Upper lobe of left lung (tissue), 6 donors: ENCODE measurements around the gene CUX1. TPM values are rescaled to one million over a fixed set of nuclear protein-coding genes. Genes with fewer than 3 reads are reported as not detected.

Source experiments
- ATAC-seq, 2 donors: fragments of 200-7000 bp; cut with Tn5 transposase; one replicate each; pipeline ENCODE4 v1.9.1; 2022; ENCODE audit warnings: mild to moderate bottlenecking in 2 of 2, moderate library complexity in 2 of 2; ENCODE audit not compliant: low FRiP score in 2 of 2
- DNase-seq, 2 donors: peaks; one replicate each; pipeline ENCODE4 v3.0.0-alpha.2; 2019 to 2020
- H3K27ac ChIP-seq, 4 donors: fragments of 200-600 bp; sonication (generic); one replicate each; pipeline ENCODE4 v1.5.1; 2016 to 2019
- H3K27me3 ChIP-seq, 4 donors: fragments of 200-600 bp; sonication (generic); one replicate each; pipeline ENCODE4 v1.5.1; 2017 to 2019
- H3K36me3 ChIP-seq, 4 donors: fragments of 200-600 bp; sonication (generic); one replicate each; pipeline ENCODE4 v1.5.1; 2016 to 2019
- H3K4me1 ChIP-seq, 4 donors: fragments of 200-600 bp; sonication (generic); one replicate each; pipeline ENCODE4 v1.5.1; 2018 to 2019
- H3K4me3 ChIP-seq, 4 donors: fragments of 200-600 bp; sonication (generic); one replicate each; pipeline ENCODE4 v1.5.1; 2017 to 2019; ENCODE audit warnings: mild to moderate bottlenecking in 2 of 4, moderate library complexity in 1 of 4
- H3K9me3 ChIP-seq, 4 donors: fragments of 200-600 bp; sonication (generic); one replicate each; pipeline ENCODE4 v1.5.1; 2018 to 2019
- CTCF ChIP-seq, 6 experiments: fragments of 450-650 bp in 4 of 6; fragments of 200-600 bp in 2 of 6; sonication (generic) in 2 of 6; IDR thresholded peaks; one replicate each; pipeline ENCODE4 v1.5.1; 2016 to 2019; ENCODE audit warnings: antibody characterized with exemption in 6 of 6
- EP300 ChIP-seq, 4 donors: sonication (generic); formaldehyde crosslinking; IDR thresholded peaks; one replicate each; pipeline ENCODE4 v1.5.1; 2017; ENCODE audit warnings: antibody characterized with exemption in 4 of 4, control low read depth in 2 of 4
- POLR2A ChIP-seq, 4 donors: fragments of 450-650 bp; IDR thresholded peaks; one replicate each; pipeline ENCODE4 v1.5.1; 2016 to 2017; ENCODE audit warnings: antibody characterized with exemption in 4 of 4, mild to moderate bottlenecking in 2 of 4
- POLR2AphosphoS5 ChIP-seq, 2 donors: sonication (generic); formaldehyde crosslinking; IDR thresholded peaks; one replicate each; pipeline ENCODE4 v1.5.1; 2017; ENCODE audit warnings: antibody characterized with exemption in 2 of 2
- WGBS, 2 donors: methylation state at CpG; one replicate each; pipeline ENCODE4 v1.1.5; 2017 to 2018; 5-methylcytosine and 5-hydroxymethylcytosine counted together
- total RNA-seq, 6 donors: library from RNA; depleted of rRNA in 4 of 6; stranded (reverse); fragments of >200 nt in 4 of 6; gene quantifications; one replicate each; pipeline versions ENCODE4 v1.1.0 to v1.2.1, GENCODE V29; 2016 to 2021
- donor health status: DM: no; HTN: no; CAD: no; lungs with moderate emphysema.
- donor health status: DM: no; HTN: yes; CAD: no; lungs with severe emphysema.

The CUX1 gene
- total RNA-seq, 6 donors from 2014 or later, result 106 to 188 (median 115) TPM

DNA sequence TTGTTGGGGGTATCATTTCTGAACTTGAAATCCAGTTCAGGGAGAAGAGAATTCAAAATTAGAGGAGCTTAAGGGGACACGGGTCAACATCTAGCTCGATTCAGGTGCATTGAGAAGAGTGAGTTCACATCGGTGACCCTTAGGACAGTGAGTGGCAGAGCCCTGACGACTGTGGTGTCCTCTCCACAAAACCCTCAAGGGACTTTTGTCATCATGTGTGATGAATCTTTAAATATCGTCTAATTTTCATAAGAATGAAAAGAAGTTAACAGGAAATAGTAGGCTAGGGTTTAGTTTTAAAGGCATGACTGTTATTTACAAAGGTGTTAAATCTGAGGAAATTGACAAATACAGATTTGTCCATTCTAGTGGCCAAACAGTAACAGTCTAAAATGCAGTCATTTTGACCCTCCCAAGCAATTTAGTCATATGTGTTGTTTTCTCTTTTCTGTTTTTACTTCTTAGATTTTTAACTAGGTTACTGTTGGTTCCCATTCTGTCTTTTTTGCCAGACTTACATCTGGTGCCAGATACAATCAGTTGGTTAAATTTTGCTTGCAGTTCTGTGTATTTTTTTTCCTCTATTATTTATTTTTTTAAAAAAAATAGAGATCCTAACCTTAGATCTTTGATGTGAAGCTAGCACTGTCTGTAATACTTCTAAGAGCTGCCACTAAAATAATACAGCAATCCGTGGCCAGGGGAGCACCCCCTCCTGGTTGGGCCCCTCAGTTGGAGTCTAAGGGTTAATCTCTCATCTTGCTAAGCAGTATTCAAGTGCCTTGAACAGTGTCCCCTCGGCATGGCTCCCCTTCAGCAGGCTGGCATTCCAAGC is 434.3 kb downstream of the CUX1 start:
- Histone ChIP-seq H3K36me3 (peaks cover 3 to 31% (median 13%) of the 10 kb centered on the region in 4 donors), H3K4me3 (no peak overlapping the region), H3K27me3 (no peaks in the 10 kb centered on the region), H3K4me1 (no peaks in the 10 kb centered on the region), H3K9me3 (no peaks in the 10 kb centered on the region), H3K27ac (no peak overlapping the region)
- TF ChIP-seq POLR2A (IDR thresholded peaks at IDR 0.05) (no peak), CTCF (IDR thresholded peaks at IDR 0.05) (no peak), EP300 (IDR thresholded peaks at IDR 0.05) (no peak), POLR2AphosphoS5 (IDR thresholded peaks at IDR 0.05) (no peak)
- 69 to 70% methylated on average over 7 of the region's 7 CpGs for WGBS, 2 donors
- ATAC-seq (no peak), DNase-seq (no peak)

- no peak overlapping the region for H3K27ac ChIP-seq
- peaks cover 3 to 24% (median 12%) of the 10 kb centered on the region in 4 donors for H3K36me3 ChIP-seq
- H3K4me3 ChIP-seq, result no peak overlapping the region
- no peaks in the 10 kb centered on the region for H3K4me1 ChIP-seq
- no peak for DNase-seq
- H3K27me3 ChIP-seq, result no peaks in the 10 kb centered on the region
- no peak for ATAC-seq
- H3K9me3 ChIP-seq, result no peaks in the 10 kb centered on the region
- 78 to 85% methylated on average over 11 of the region's 11 CpGs for WGBS, 2 donors
- TF ChIP-seq POLR2A (IDR thresholded peaks at IDR 0.05) (no peak), CTCF (IDR thresholded peaks at IDR 0.05) (no peak), EP300 (IDR thresholded peaks at IDR 0.05) (no peak), POLR2AphosphoS5 (IDR thresholded peaks at IDR 0.05) (no peak)
Observed at GRCh38 chr7:102252366-102252982, 435.0 kb downstream of the CUX1 start.

GRCh38 chr7:102253066-102253972 is 435.9 kb downstream of the CUX1 start:
- H3K9me3 ChIP-seq, result no peaks in the 10 kb centered on the region
- no peak for TF ChIP-seq EP300 (IDR thresholded peaks at IDR 0.05)
- TF ChIP-seq POLR2AphosphoS5 (IDR thresholded peaks at IDR 0.05), result no peak
- no peak for TF ChIP-seq POLR2A (IDR thresholded peaks at IDR 0.05)
- no peak for TF ChIP-seq CTCF (IDR thresholded peaks at IDR 0.05)
- WGBS, 2 donors, result 91 to 92% methylated on average over 15 to 19 of the region's 19 CpGs
- no peak for DNase-seq
- H3K36me3 ChIP-seq, result peaks cover 3 to 20% (median 11%) of the 10 kb centered on the region in 4 donors
- H3K27me3 ChIP-seq, result no peaks in the 10 kb centered on the region
- no peak overlapping the region for H3K27ac ChIP-seq
- H3K4me1 ChIP-seq, result no peaks in the 10 kb centered on the region
- no peak for ATAC-seq
- no peak overlapping the region for H3K4me3 ChIP-seq

GRCh38 chr7:102253973-102254370 is 436.5 kb downstream of the CUX1 start:
- H3K4me3 ChIP-seq, result no peak overlapping the region
- 92 to 95% methylated on average over 12 to 13 of the region's 13 CpGs for WGBS, 2 donors
- H3K9me3 ChIP-seq, result no peaks in the 10 kb centered on the region
- no peaks in the 10 kb centered on the region for H3K27me3 ChIP-seq
- no peak for TF ChIP-seq POLR2AphosphoS5 (IDR thresholded peaks at IDR 0.05)
- TF ChIP-seq EP300 (IDR thresholded peaks at IDR 0.05), result no peak
- no peak for TF ChIP-seq POLR2A (IDR thresholded peaks at IDR 0.05)
- no peak for TF ChIP-seq CTCF (IDR thresholded peaks at IDR 0.05)
- DNase-seq (no peak), ATAC-seq (no peak)
- H3K4me1 ChIP-seq, result no peaks in the 10 kb centered on the region
- H3K36me3 ChIP-seq, result peaks cover under 1 to 16% (median 8%) of the 10 kb centered on the region in 4 donors
- H3K27ac ChIP-seq, result no peak overlapping the region
